ENCODE data around the gene ENPP1. TPM values are rescaled to one million over a fixed set of nuclear protein-coding genes. Genes with fewer than 3 reads are reported as not detected.

Gene ENPP1
- total and polyA plus RNA-seq, 2 donors (not counting 3 experiments of a cell fraction or from before 2014, with no cell fraction given), result 0.36 to 1.4 TPM

DNA sequence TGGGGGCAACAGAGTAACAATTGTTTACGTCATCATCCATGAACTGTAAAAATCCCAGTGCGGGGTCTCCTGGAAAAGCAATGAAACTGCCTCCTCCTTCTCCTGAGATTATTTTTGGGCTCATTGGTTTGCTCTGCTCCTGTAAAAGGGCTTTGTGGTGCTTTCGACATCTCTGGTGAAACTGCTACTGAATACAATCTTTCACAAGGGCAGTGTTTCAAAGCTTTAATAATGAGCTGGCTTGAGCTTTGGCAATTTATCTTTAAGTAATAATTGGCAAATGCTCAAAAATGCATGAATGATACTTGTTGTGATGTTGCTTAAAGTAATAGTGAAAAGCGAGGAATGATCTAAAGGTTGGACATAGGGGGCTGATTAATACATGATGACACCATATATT, 43.5 kb upstream of the ENPP1 start:
- H3K9ac ChIP-seq (replicated peaks; ENCODE audit: extremely low read depth, insufficient read depth, low read length), result no peak overlapping the region
- TF ChIP-seq GATA2 (IDR thresholded peaks at IDR 0.05; ENCODE audit: insufficient read depth, insufficient read length, low read depth, low read length), result no peak
- TF ChIP-seq FOS (IDR thresholded peaks at IDR 0.05; ENCODE audit: borderline replicate concordance, insufficient read depth, low read length), result no peak
- peaks cover 2 to 3% of the 10 kb centered on the region in 2 experiments for H3K27me3 ChIP-seq (ENCODE audit: control insufficient read depth in 2 of 2, insufficient read depth in 2 of 2, low read length in 2 of 2)
- no peak for DNase-seq (ENCODE audit: low read depth, low spot score)
- H3K9me3 ChIP-seq (replicated peaks; ENCODE audit: control insufficient read depth, insufficient read depth, low read length), result no peaks in the 10 kb centered on the region
- dilution Hi-C loops (cut with MboI; ENCODE audit: extremely low pct_ligation_motif_present, low sequenced_read_pairs) (no loop called here), intact Hi-C loops (cut with micrococcal nuclease) (no loop called here)
- no peak for FAIRE-seq
- H3K4me1 ChIP-seq (ENCODE audit: control insufficient read depth, extremely low read depth, insufficient read depth, low read length), result no peaks in the 10 kb centered on the region
- H4K20me1 ChIP-seq (replicated peaks; ENCODE audit: control insufficient read depth, extremely low read depth, insufficient read depth, low read length), result no peaks in the 10 kb centered on the region
- no peak overlapping the region for H2AFZ ChIP-seq (ENCODE audit: low read depth, low read length)
- no peak overlapping the region for H3K27ac ChIP-seq (ENCODE audit: insufficient read depth, low read depth, low read length)
- POLR2A ChIA-PET, result no interaction called here
- no peaks in the 10 kb centered on the region for H3K36me3 ChIP-seq (ENCODE audit: control insufficient read depth in 2 of 2, extremely low read depth in 1 of 2, insufficient read depth in 2 of 2, low read length in 2 of 2)
- BruUV-seq (replicated peaks), result no TSS peak
- H3K4me3 ChIP-seq (replicated peaks in 1 of 3; ENCODE audit: insufficient read depth in 1 of 3, low read depth in 1 of 3, low read length in 3 of 3), result no peak overlapping the region
- no peaks in the 10 kb centered on the region for H3K9me1 ChIP-seq (replicated peaks; ENCODE audit: control insufficient read depth, extremely low read depth, insufficient read depth, low read length)
- no peak overlapping the region for H3K4me2 ChIP-seq (ENCODE audit: insufficient read depth, low read length)
- CTCF ChIA-PET, result no interaction called here
- no peaks in the 10 kb centered on the region for H3K79me2 ChIP-seq (ENCODE audit: control insufficient read depth, insufficient read depth, low read length)

DNA sequence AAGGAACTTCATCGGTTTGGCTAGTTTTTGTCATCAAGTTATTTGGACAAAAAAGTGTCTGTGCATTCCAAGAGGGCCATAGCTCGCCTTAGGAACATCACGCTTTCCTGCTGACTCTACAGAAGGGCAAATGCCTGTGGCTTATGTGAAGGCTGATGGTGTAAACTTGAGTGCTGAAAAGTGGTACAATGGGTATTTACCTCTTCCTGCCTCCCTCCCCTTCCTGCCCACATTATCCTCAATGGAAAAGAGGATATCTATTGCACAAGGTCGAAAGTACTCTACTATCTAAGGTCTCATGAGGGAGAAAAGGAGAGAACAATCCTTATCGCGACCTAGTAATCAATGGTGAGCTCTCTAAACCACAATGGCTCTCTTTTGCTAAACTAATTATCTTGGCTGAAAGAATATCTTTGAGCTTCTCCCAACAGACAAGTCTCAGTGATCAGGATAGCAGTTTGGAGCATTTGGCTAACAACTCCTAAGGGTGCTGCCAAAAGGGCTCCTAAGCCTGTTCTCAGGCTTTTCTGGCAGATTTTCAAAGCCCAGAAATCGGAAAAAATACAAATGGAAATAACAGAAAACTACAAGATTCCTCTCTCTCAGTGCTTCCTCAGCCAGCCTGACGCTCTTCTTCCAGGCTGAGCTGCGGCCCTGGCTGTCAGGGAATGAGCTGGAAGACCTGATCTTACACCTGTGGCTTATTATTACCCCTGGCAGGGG, 42.6 kb upstream of the ENPP1 start:
- POLR2A ChIA-PET, result no interaction called here
- Histone ChIP-seq H3K79me2 (ENCODE audit: control insufficient read depth, insufficient read depth, low read length) (no peaks in the 10 kb centered on the region), H3K27ac (ENCODE audit: insufficient read depth, low read depth, low read length) (no peak overlapping the region), H3K4me3 (replicated peaks in 1 of 3; ENCODE audit: insufficient read depth in 1 of 3, low read depth in 1 of 3, low read length in 3 of 3) (no peak overlapping the region), H3K27me3 (ENCODE audit: control insufficient read depth in 2 of 2, insufficient read depth in 2 of 2, low read length in 2 of 2) (peaks cover 2 to 3% of the 10 kb centered on the region in 2 experiments), H3K36me3 (ENCODE audit: control insufficient read depth in 2 of 2, extremely low read depth in 1 of 2, insufficient read depth in 2 of 2, low read length in 2 of 2) (no peaks in the 10 kb centered on the region), H2AFZ (ENCODE audit: low read depth, low read length) (no peak overlapping the region), H3K4me2 (ENCODE audit: insufficient read depth, low read length) (no peak overlapping the region), H3K9me3 (replicated peaks; ENCODE audit: control insufficient read depth, insufficient read depth, low read length) (no peaks in the 10 kb centered on the region), H3K9ac (replicated peaks; ENCODE audit: extremely low read depth, insufficient read depth, low read length) (no peak overlapping the region), H3K9me1 (replicated peaks; ENCODE audit: control insufficient read depth, extremely low read depth, insufficient read depth, low read length) (no peaks in the 10 kb centered on the region), H4K20me1 (replicated peaks; ENCODE audit: control insufficient read depth, extremely low read depth, insufficient read depth, low read length) (no peaks in the 10 kb centered on the region), H3K4me1 (ENCODE audit: control insufficient read depth, extremely low read depth, insufficient read depth, low read length) (no peaks in the 10 kb centered on the region)
- no peak for FAIRE-seq
- dilution Hi-C loops (cut with MboI; ENCODE audit: extremely low pct_ligation_motif_present, low sequenced_read_pairs), result no loop called here
- intact Hi-C loops (cut with micrococcal nuclease), result no loop called here
- CTCF ChIA-PET, result no interaction called here
- DNase-seq (ENCODE audit: low read depth, low spot score), result no peak
- no TSS peak for BruUV-seq (replicated peaks)
- TF ChIP-seq GATA2 (IDR thresholded peaks at IDR 0.05; ENCODE audit: insufficient read depth, insufficient read length, low read depth, low read length) (no peak), MYC (IDR thresholded peaks at IDR 0.05; ENCODE audit: low read depth, low read length) (no peak), POLR2AphosphoS5 (IDR thresholded peaks at IDR 0.05; ENCODE audit: insufficient read depth, low read depth, low read length) (no peak), JUN (IDR thresholded peaks at IDR 0.05; ENCODE audit: borderline replicate concordance, insufficient read depth, insufficient read length, low read depth) (no peak), EZH2 (IDR thresholded peaks at IDR 0.05; ENCODE audit: borderline replicate concordance, low read depth, low read length, severe bottlenecking) (no peak), POLR2A (IDR thresholded peaks at IDR 0.05; ENCODE audit: low read depth, low read length) (no peak), FOS (IDR thresholded peaks at IDR 0.05; ENCODE audit: borderline replicate concordance, insufficient read depth, low read length) (no peak)
- TF ChIP-seq, protein P1, sequence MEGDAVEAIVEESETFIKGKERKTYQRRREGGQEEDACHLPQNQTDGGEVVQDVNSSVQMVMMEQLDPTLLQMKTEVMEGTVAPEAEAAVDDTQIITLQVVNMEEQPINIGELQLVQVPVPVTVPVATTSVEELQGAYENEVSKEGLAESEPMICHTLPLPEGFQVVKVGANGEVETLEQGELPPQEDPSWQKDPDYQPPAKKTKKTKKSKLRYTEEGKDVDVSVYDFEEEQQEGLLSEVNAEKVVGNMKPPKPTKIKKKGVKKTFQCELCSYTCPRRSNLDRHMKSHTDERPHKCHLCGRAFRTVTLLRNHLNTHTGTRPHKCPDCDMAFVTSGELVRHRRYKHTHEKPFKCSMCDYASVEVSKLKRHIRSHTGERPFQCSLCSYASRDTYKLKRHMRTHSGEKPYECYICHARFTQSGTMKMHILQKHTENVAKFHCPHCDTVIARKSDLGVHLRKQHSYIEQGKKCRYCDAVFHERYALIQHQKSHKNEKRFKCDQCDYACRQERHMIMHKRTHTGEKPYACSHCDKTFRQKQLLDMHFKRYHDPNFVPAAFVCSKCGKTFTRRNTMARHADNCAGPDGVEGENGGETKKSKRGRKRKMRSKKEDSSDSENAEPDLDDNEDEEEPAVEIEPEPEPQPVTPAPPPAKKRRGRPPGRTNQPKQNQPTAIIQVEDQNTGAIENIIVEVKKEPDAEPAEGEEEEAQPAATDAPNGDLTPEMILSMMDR (IDR thresholded peaks at IDR 0.05; ENCODE audit: extremely low read depth in 1 of 2, insufficient read depth in 1 of 2, low read depth in 1 of 2, low read length in 2 of 2), result no peak
- TF ChIP-seq, protein P2, sequence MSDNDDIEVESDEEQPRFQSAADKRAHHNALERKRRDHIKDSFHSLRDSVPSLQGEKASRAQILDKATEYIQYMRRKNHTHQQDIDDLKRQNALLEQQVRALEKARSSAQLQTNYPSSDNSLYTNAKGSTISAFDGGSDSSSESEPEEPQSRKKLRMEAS (IDR thresholded peaks at IDR 0.05; ENCODE audit: insufficient read depth, insufficient read length), result no peak
